Right kidney (tissue), 1 donor: Measurements from ENCODE around the gene GTF3C2.
"Not testable (repeated sequence)": the region's sequence is repeated elsewhere in the genome, so short reads cannot be mapped to it uniquely, and the experiment has no call there.

Source experiments
- DNase-seq: peaks from one replicate; pipeline ENCODE4 v3.0.0-alpha.2; 2016

Gene GTF3C2

DNA sequence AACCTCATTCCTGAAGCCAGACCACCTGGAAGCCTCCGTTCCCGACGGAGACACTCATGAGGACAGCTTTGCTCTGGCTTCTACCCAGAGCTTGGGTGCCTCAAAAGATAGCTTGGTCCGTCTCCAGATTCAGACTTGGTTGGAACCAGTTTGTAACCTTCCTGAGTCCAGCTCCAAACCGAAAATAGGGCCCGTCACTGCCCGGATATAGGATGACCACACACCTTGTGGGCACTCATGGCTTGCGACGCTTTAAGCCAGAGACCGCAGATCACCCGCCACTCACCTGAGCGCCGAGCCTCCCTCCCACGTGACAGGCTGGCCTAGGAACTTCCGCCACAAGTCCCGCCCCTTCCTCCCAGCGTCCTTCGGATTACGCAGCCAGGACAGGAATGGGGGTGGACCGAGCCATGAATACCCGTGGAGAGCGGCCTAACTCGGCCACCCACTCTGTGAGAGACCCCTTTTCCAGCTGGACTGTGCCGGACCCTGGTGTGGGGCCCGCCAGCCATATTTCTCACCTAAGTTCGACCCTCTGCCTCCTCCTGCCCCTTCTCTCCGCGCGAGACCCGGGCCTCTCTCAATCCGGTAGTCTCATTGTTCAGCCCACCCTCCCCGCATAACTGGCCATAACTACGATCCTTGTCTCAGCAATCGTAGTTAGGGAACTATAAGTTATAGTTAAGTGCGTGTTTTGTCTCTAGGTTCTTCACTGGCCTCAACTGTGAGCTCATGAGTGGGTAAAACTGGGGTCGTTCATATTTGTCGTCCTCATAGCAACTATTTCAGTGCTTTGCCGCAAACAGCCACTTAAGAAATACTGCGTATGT lies 33.6 kb downstream of the GTF3C2 start, which contains the start of gene MPV17:
MPV17 (minus strand) TSS at position 332 of the 830 bp plus-strand sequence. CDS start 580 bp downstream, outside the sequence.
- DNase-seq = peak; percentile 90

- no peak for DNase-seq
Measured at GRCh38 chr2:27322301-27322765, 34.2 kb downstream of the GTF3C2 start.

DNA sequence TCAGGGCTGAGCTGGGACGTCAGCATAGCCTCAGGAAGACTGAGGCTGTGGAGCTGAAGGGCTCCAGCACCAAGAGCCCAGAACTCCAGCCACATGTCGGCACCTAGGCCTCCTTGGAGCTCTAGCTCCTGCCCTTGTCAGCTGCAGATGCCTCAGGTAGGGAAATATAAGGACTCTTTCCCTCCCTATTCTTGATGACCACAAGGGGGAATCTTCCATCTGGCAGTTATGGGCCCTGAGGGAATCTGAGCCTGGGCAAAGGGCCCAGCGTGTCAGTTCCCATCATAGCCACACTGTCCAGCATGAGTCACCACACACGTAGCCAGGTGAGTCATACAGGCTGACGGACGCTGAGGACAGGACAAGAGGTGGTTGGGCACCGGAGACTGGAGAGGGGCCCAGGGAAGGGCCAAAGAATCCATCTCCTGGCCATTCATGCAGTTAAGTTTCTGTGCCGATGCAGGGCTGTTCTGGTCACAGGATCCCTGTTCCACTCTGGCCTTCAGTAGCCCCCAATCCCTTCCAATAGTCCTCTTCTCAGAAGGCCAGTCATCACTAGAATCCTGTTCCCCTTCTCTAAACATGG lies 35.5 kb downstream of the GTF3C2 start:
- DNase-seq = no peak

- not testable (repeated sequence) for DNase-seq
Measured at GRCh38 chr2:27319839-27320238, 36.7 kb downstream of the GTF3C2 start.

DNA sequence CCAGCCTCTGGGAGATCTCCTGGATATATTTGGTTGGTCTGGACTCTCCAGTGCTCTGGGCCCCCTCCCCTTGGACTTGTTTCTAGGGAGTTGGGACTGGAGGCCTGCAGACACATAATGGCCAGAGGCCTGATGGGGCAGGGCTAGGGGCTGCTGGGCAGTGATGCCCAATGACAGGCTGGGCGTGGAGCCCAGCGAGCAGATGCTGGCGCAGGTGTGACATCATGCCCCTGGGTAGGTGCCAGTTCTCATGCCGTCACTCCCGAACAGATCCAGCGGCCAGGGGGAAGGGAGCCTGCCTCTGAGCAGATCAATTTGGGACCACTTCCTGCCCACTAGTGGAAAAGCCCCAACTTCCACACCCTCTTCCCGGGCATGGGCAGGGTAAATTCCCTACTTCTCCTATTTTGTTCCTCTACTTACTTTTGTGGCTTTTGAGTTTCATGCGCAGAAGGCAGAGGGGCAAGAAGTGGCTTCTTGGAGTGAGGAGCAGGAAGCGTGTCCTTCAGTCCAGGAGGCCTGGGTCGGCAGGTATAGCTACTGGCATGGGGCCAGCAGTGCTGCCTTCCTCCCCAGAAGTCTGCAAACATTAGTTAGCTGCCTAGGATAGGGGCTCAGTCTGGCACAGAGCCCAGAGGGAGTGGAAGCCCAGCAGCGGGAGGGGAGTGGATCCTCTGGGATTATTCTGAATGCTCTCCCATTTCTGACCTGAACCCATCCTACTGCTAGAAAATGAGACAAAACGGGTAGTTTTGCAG lies 39.7 kb downstream of the GTF3C2 start:
- no peak for DNase-seq

- no peak for DNase-seq
Measured at GRCh38 chr2:27315122-27315521, 41.4 kb downstream of the GTF3C2 start.

GRCh38 chr2:27314709-27315108 lies 41.9 kb downstream of the GTF3C2 start:
- no peak for DNase-seq

GRCh38 chr2:27313882-27314645 lies 42.5 kb downstream of the GTF3C2 start:
- no peak for DNase-seq

- no peak for DNase-seq
Measured at GRCh38 chr2:27312152-27312551, 44.4 kb downstream of the GTF3C2 start.

DNA sequence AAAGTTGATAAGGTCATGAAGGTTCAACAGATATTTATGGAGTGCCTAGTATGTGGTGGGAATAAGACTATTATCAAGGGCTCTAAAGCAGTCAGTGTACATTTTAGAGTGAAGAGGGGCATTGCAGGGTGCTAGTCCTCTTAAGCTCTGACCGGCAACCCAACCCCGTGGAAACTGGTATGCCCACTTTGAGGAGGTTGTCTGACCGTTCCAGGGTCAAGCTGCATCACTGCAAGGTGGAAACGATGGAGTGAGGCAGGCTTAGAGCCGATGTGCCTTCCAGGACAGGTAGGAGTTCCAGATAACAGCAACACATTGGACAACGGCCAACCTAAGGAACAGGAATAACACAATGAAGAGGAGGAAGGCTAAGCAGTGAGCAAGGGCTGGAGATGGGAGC lies 46.9 kb downstream of the GTF3C2 start:
- DNase-seq = no peak

- peak; percentile 66 for DNase-seq
Measured at GRCh38 chr2:27308359-27308881, 48.1 kb downstream of the GTF3C2 start, which contains the start of gene UCN. TSS of gene UCN (minus strand) at chr2:27308445. CDS start at chr2:27307895, 550 bp downstream.

DNA sequence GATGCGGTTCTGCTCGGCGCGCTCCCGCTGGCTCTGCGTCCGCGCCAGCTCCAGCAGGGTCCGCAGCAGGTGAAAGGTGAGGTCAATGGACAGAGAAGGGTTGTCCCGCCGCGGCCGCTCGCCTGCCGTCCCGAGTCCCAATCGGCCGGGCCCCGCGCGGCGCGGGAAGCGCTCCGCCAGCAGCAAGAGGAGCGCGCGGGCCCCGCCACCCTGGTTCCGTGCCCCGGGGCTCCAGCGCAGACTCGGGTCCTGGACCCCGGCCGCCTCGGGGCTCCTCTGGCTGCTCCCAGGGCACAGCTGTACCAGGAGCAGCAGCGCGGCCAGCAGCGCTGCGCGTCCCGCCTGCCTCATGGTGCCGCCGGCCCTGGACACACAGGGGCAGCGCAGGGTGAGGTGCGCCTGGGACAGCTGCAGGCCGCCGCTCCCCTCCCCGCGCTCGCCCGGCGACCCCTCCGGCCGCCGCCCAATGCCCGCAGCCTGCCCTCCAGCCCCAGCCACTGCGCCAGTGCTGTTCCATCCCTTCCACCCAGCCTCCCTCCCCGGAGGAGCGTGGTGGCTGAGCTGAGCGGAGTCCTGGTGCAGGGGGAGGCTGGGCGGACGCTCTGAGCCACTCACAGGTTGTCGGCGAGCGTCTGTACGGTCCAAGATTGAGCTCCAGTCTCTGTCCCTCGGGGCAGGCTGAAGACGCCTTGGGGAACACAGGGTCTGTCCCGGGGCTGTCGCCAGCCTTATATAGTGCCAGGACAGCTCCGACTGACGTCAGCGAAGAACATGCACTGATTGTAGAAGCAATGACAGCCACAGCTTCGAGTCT lies 48.8 kb downstream of the GTF3C2 start:
- peak; percentile 45 for DNase-seq

DNA sequence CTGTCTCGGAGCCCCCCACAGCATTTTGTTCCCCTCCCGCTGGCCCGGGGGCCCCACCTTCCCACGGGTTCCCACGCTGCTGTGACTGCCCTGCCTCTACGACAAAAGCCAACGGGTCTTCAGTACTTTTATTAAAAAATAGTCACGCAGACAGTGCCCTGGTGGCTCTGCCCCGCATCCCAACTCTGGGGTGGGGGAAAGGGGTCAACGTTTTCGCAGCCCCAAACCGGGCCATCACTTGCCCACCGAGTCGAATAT lies 49.3 kb downstream of the GTF3C2 start:
- DNase-seq = no peak

- peak; percentile 26 for DNase-seq
Measured at GRCh38 chr2:27306573-27307286, 49.8 kb downstream of the GTF3C2 start.

GRCh38 chr2:27306136-27306535 lies 50.4 kb downstream of the GTF3C2 start:
- no peak for DNase-seq

DNA sequence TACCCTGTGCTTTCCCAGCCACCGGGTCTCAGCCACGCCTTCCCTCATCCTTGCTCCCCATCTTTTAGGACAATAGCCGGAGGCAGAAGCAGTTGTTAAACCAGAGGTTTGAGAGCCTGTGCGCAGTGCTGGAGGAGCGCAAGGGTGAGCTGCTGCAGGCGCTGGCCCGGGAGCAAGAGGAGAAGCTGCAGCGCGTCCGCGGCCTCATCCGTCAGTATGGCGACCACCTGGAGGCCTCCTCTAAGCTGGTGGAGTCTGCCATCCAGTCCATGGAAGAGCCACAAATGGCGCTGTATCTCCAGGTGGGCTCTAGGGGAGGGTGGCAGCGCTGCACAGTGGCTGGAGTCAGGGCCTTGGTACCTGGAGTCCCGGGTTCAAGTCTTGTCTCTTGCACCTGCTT lies 51.0 kb downstream of the GTF3C2 start:
- no peak for DNase-seq

DNA sequence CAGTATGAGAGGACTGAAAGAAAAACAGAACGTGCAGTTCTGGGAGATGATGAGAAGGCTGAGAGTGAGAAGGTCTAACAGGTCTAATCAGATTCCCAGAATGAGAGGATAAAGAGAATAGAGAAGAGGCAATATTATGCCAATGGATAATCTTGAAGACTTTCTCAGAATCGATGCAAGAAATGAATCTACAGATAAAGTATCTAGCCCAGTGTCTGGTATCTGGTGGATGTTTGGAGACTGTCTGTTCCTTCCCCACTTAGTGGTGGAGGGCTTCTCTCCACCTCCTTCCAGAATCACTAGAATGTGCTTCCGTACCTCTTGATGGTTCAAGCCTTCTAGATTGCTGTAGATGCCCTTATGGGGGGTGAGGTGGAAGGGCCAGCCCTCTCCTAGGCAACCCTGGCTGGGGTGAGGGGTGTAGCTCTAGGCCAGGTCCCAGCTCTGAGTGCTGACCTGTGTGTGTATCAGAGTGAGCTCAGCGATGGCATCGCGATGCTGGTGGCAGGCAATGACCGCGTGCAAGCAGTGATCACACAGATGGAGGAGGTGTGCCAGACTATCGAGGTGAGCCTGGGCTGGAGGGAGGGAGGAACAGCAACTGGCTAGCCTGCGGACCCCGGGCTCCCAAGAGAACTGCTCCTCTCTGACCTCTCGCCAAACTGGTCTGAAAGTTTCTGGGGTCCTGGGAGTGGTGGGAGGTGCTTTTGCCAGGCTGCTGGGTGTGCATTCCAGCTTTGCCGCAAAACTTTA lies 51.9 kb downstream of the GTF3C2 start:
- no peak for DNase-seq

DNA sequence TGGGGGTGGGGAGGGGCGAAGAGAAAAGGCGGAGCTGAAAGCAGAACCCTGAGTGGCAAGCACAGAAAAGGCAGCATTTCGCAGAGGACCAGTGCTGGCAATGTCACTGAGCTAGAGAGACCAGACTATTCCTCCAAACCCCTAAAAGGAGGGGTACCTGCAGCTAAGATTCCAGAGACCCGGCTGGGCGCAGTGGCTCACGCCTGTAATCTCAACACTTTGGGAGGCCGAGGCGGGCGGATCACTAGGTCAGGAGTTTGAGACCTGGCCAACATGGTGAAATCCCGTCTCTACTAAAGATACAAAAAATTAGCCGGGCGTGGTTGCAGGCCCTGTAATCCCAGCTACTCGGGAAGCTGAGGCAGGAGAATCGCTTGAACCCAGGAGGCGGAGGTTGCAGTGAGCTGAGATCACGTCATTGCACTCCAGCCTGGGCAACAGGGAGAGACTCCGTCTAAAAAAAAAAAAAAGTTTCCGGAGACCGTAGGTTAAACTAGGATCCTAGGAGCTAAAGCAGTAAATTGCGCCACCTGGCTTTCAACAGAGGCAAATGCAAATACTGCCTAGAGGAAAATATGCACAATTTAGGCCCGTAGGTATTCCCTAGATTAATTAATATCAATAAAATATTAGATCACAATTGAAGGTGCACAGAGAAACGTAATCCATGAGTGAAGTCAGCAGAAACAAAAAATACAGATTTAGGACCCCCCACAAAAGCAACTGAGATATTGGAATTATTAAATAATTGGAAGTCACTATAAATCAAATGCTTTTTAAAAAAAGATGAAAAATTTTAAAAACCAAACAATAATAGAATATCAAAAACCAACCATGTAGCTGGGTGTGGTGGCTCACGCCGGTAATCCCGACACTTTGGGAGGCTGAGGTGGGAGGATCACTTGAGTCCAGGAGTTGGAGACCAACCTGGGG lies 53.2 kb downstream of the GTF3C2 start:
- DNase-seq = peak; percentile 36

DNA sequence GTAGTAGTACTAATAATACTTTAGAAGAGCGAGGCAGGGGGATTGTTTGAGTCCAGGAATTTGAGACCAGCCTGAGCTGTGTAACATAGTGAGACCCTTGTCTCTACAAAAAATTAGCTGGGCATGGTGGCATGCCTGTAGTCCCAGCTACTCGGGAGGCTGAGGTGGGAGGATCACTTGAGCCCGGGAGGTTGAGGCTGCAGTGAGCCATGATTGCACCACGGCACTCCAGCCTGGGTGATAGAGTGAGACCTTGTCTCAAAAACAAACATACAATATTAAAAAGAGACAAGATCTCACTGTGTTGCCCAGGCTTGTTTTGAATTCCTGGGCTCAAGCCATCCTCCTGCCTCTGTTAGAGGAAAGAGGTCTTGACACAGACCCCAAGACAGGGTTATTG lies 56.0 kb downstream of the GTF3C2 start:
- DNase-seq = not testable (repeated sequence)
